IMR-90 (cell line): ENCODE results near the gene SNRPD1. TPM values are rescaled to one million over a fixed set of nuclear protein-coding genes. Genes with fewer than 3 reads are reported as not detected.

Experiments
- ATAC-seq: fragments of 200-7000 bp; cut with Tn5 transposase; 2 replicates; pipeline ENCODE4 v1.9.1; 2020; ENCODE audit warnings: low read depth, mild to moderate bottlenecking, moderate library complexity
- BruUV-seq: library from RNA; stranded (reverse); fragments of 400-500 nt; replicated peaks from 2 replicates; lab custom pipeline; 2021; lab: Mats Ljungman, UMichigan
- CTCF ChIA-PET: fragments of 300-600 bp; formaldehyde crosslinking; extraction: SDS; loops from one replicate; lab custom pipeline; 2021; ENCODE audit warnings: antibody characterized with exemption; lab: Yijun Ruan, JAX
- POLR2A ChIA-PET: fragments of 300-600 bp; sonication (Branson Sonifier 250); formaldehyde crosslinking; loops from one replicate; lab custom pipeline; 2022; ENCODE audit warnings: antibody characterized with exemption; ENCODE audit not compliant: unreplicated experiment; lab: Charles Lee
- DNase-seq: peaks from one replicate; pipeline ENCODE4 v3.0.0; 2013
- H2AFZ ChIP-seq: replicated peaks from 2 replicates; pipeline ENCODE3; 2013; ENCODE audit warnings: low read length, mild to moderate bottlenecking; ENCODE audit not compliant: poor library complexity
- H2AK5ac ChIP-seq: 2 replicates; pipeline ENCODE4 v1.6.1; 2013; ENCODE audit warnings: low read depth, low read length, inconsistent platforms
- H2AK9ac ChIP-seq: replicated peaks from 2 replicates; pipeline ENCODE3; 2013; ENCODE audit warnings: mild to moderate bottlenecking, low read depth, low read length, moderate library complexity; ENCODE audit not compliant: poor library complexity
- H2BK120ac ChIP-seq: 2 replicates; pipeline ENCODE4 v1.6.1; 2013; ENCODE audit warnings: low read depth, low read length, inconsistent platforms
- H2BK15ac ChIP-seq: 3 replicates; pipeline ENCODE4 v1.6.1; 2013; ENCODE audit warnings: low read depth, low read length, inconsistent platforms
- H2BK20ac ChIP-seq: 2 replicates; pipeline ENCODE4 v1.6.1; 2013; ENCODE audit warnings: low read depth, mild to moderate bottlenecking, inconsistent platforms, low read length, moderate library complexity
- H2BK5ac ChIP-seq: 2 replicates; pipeline ENCODE4 v1.6.1; 2013; ENCODE audit warnings: mild to moderate bottlenecking, low read depth, low read length, inconsistent platforms; ENCODE audit not compliant: poor library complexity, severe bottlenecking
- H3K14ac ChIP-seq: replicated peaks from 2 replicates; pipeline ENCODE4 v1.6.1; 2013; ENCODE audit warnings: low read depth, low read length, inconsistent platforms
- H3K18ac ChIP-seq: 2 replicates; pipeline ENCODE4 v1.6.1; 2013; ENCODE audit warnings: low read depth, low read length, control low read depth
- H3K23ac ChIP-seq: 2 replicates; pipeline ENCODE4 v1.6.1; 2013; ENCODE audit warnings: low read depth, low read length, inconsistent platforms
- H3K27ac ChIP-seq: 2 replicates; pipeline ENCODE4 v1.5.1; 2013; ENCODE audit warnings: mild to moderate bottlenecking, control low read depth, low read length; ENCODE audit not compliant: insufficient read depth
- H3K27me3 ChIP-seq: 2 replicates; pipeline ENCODE4 v1.6.1; 2013; ENCODE audit warnings: low read length; ENCODE audit not compliant: control insufficient read depth, insufficient read depth
- H3K36me3 ChIP-seq: 2 replicates; pipeline ENCODE4 v1.6.1; 2013; ENCODE audit warnings: low read length, mixed read lengths; ENCODE audit not compliant: control insufficient read depth, insufficient read depth
- H3K4ac ChIP-seq: 2 replicates; pipeline ENCODE4 v1.6.1; 2013; ENCODE audit warnings: low read depth, low read length, inconsistent platforms
- H3K4me1 ChIP-seq: 2 replicates; pipeline ENCODE4 v1.6.1; 2013; ENCODE audit warnings: low read length, mixed read lengths; ENCODE audit not compliant: control insufficient read depth, insufficient read depth
- H3K4me2 ChIP-seq: 2 replicates; pipeline ENCODE4 v1.6.1; 2013; ENCODE audit warnings: low read depth, mild to moderate bottlenecking, control low read depth, low read length, moderate library complexity
- H3K4me3 ChIP-seq: 2 replicates; pipeline ENCODE4 v1.5.1; 2013; ENCODE audit warnings: low read depth, mild to moderate bottlenecking, control low read depth, low read length, moderate library complexity; ENCODE audit not compliant: insufficient read depth
- H3K56ac ChIP-seq: 2 replicates; pipeline ENCODE4 v1.6.1; 2013; ENCODE audit warnings: low read length, inconsistent platforms; ENCODE audit not compliant: insufficient read depth; ENCODE audit errors: extremely low read depth
- H3K79me1 ChIP-seq, 2 experiments: 2 replicates each; pipeline ENCODE4 v1.6.1; 2013; ENCODE audit warnings: low read length in 2 of 2, inconsistent platforms in 1 of 2, low read depth in 1 of 2
- H3K9ac ChIP-seq: 2 replicates; pipeline ENCODE4 v1.6.1; 2013; ENCODE audit warnings: low read depth, low read length, control low read depth
- H3K9me1 ChIP-seq: 2 replicates; pipeline ENCODE4 v1.6.1; 2013; ENCODE audit warnings: low read length, inconsistent platforms; ENCODE audit not compliant: insufficient read depth
- H3K9me3 ChIP-seq: 2 replicates; pipeline ENCODE4 v1.6.1; 2013; ENCODE audit warnings: low read length; ENCODE audit not compliant: control insufficient read depth, insufficient read depth
- H4K20me1 ChIP-seq: 2 replicates; pipeline ENCODE4 v1.6.1; 2013; ENCODE audit warnings: low read length, inconsistent platforms; ENCODE audit not compliant: insufficient read depth
- H4K5ac ChIP-seq: 2 replicates; pipeline ENCODE4 v1.6.1; 2013; ENCODE audit warnings: mild to moderate bottlenecking, low read depth, low read length, control low read depth
- H4K8ac ChIP-seq, 2 experiments: 2 replicates each; pipeline ENCODE4 v1.6.1; 2013; ENCODE audit warnings: low read depth in 2 of 2, low read length in 2 of 2, control low read depth in 1 of 2, inconsistent platforms in 1 of 2
- H4K91ac ChIP-seq: 2 replicates; pipeline ENCODE4 v1.6.1; 2013; ENCODE audit warnings: low read depth, low read length, inconsistent platforms; ENCODE audit not compliant: insufficient read depth
- BHLHE40 ChIP-seq: fragments of 150-350 bp; IDR thresholded peaks from 2 replicates; pipeline ENCODE4 v1.6.1; 2016; ENCODE audit warnings: mild to moderate bottlenecking, low read depth, low read length
- CEBPB ChIP-seq: IDR thresholded peaks from 2 replicates; pipeline ENCODE4 v1.6.1; 2012; ENCODE audit warnings: low read depth, low read length, improper control_type of control experiment
- CHD1 ChIP-seq: IDR thresholded peaks from 2 replicates; pipeline ENCODE4 v1.6.1; 2012; ENCODE audit warnings: low read depth, low read length, improper control_type of control experiment
- FOS ChIP-seq: fragments of 150-350 bp; IDR thresholded peaks from 2 replicates; pipeline ENCODE4 v1.6.1; 2016; ENCODE audit warnings: low read depth, low read length
- MAFK ChIP-seq: IDR thresholded peaks from 2 replicates; pipeline ENCODE4 v1.6.1; 2012; ENCODE audit warnings: low read depth, low read length, improper control_type of control experiment
- MAZ ChIP-seq: IDR thresholded peaks from 2 replicates; pipeline ENCODE4 v1.6.1; 2012; ENCODE audit warnings: low read depth, mild to moderate bottlenecking, low read length, improper control_type of control experiment, moderate library complexity, borderline replicate concordance
- RAD21 ChIP-seq: IDR thresholded peaks from 2 replicates; pipeline ENCODE4 v1.6.1; 2012; ENCODE audit warnings: low read length, improper control_type of control experiment
- RCOR1 ChIP-seq: IDR thresholded peaks from 2 replicates; pipeline ENCODE4 v1.6.1; 2012; ENCODE audit warnings: mild to moderate bottlenecking, low read length, improper control_type of control experiment; ENCODE audit not compliant: insufficient replicate concordance
- RFX5 ChIP-seq: IDR thresholded peaks from 2 replicates; pipeline ENCODE4 v1.8.0; 2012; ENCODE audit warnings: low read depth, mild to moderate bottlenecking, low read length, moderate library complexity
- SMC3 ChIP-seq: fragments of 150-350 bp; IDR thresholded peaks from 2 replicates; pipeline ENCODE4 v1.6.1; 2016; ENCODE audit warnings: low read depth, mild to moderate bottlenecking, antibody characterized with exemption, low read length, moderate library complexity
- USF2 ChIP-seq: fragments of 150-350 bp; IDR thresholded peaks from 2 replicates; pipeline ENCODE4 v1.6.1; 2017; ENCODE audit warnings: mild to moderate bottlenecking, antibody characterized with exemption, low read length, low read depth
- WGBS, 2 experiments: methylation state at CpG; one replicate each; pipeline versions ENCODE4 v1.1.5 to v1.1.7; 2013; ENCODE audit warnings: missing lambda C conversion rate in 2 of 2; ENCODE audit not compliant: insufficient read length in 1 of 2; ENCODE audit errors: extremely low coverage in 2 of 2; 5-methylcytosine and 5-hydroxymethylcytosine counted together
- dilution Hi-C: fragments of 300-500 bp; cut with HindIII; formaldehyde crosslinking; loops from one replicate; pipeline ENCODE4 v1.14.3; 2018; ENCODE audit warnings: low sequenced_read_pairs; ENCODE audit not compliant: unreplicated experiment
- in situ Hi-C: fragments of 300-500 bp; cut with MboI; formaldehyde crosslinking; loops from 3 replicates; pipeline ENCODE4 v1.14.3; 2019; ENCODE audit warnings: low sequenced_read_pairs, inconsistent platforms, mixed read lengths
- intact Hi-C: fragments of 100-400 bp; cut with micrococcal nuclease; formaldehyde crosslinking; loops from 2 replicates; pipeline ENCODE4 v1.10.0; 2022
- polyA plus RNA-seq, 3 experiments: library from polyadenylated mRNA; depleted of rRNA; stranded (reverse); fragments of >200 nt; gene quantifications; 2 replicates each; pipeline ENCODE4 v1.2.3, GENCODE V29; 2012; ENCODE audit warnings: low replicate concordance in 1 of 3
- total RNA-seq: library from RNA; depleted of rRNA; stranded (reverse); fragments of >200 nt; gene quantifications from 2 replicates; pipeline ENCODE4 v1.2.3, GENCODE V29; 2012
- TF ChIP-seq, protein P1 (sequence below): fragments of 150-350 bp; IDR thresholded peaks from 2 replicates; pipeline ENCODE4 v1.6.1; 2016; ENCODE audit warnings: low read depth, mild to moderate bottlenecking, low read length, moderate library complexity, borderline replicate concordance
- TF ChIP-seq, protein P2 (sequence below): conservative IDR thresholded peaks from 2 replicates; pipeline ENCODE4 v1.5.1; 2012; ENCODE audit warnings: mild to moderate bottlenecking, low read depth, low read length, improper control_type of control experiment

SNRPD1 gene
- total and polyA plus RNA-seq, 2 of the 4 experiments (the other 2 are of a cell fraction), result 6.8 to 19.8 TPM

GRCh38 chr18:21650311-21650710 lies 38.2 kb downstream of the SNRPD1 start:
- Histone ChIP-seq H3K9me1 (no peaks in the 10 kb centered on the region; the same call in 1 of the 2 replicates), H2BK20ac (no peak overlapping the region), H3K27me3 (no peaks in the 10 kb centered on the region), H3K4me2 (no peak overlapping the region), H3K9me3 (no peaks in the 10 kb centered on the region), H3K23ac (no peak overlapping the region), H2BK120ac (no peak overlapping the region), H2AK9ac (no peak overlapping the region), H3K4me3 (no peak overlapping the region), H3K36me3 (no peaks in the 10 kb centered on the region), H2AFZ (no peak overlapping the region), H2AK5ac (no peak overlapping the region), H4K5ac (no peak overlapping the region), H4K91ac (no peak overlapping the region), H3K27ac (no peak overlapping the region), H3K14ac (no peak overlapping the region), H2BK5ac (no peak overlapping the region), H3K4ac (no peak overlapping the region), H2BK15ac (no peak overlapping the region), H4K20me1 (no peaks in the 10 kb centered on the region), H3K56ac (no peak overlapping the region), H3K9ac (no peak overlapping the region), H3K18ac (no peak overlapping the region), H3K79me1 (no peaks in the 10 kb centered on the region), H3K4me1 (no peaks in the 10 kb centered on the region), H4K8ac (no peak overlapping the region)
- DNase-seq (no peak), ATAC-seq (no peak)
- TF ChIP-seq RFX5 (no peak), FOS (no peak), RAD21 (no peak), MAZ (no peak), CEBPB (no peak), BHLHE40 (no peak), SMC3 (no peak), CHD1 (no peak), RCOR1 (no peak), USF2 (no peak), MAFK (no peak)
- TF ChIP-seq, protein P1, sequence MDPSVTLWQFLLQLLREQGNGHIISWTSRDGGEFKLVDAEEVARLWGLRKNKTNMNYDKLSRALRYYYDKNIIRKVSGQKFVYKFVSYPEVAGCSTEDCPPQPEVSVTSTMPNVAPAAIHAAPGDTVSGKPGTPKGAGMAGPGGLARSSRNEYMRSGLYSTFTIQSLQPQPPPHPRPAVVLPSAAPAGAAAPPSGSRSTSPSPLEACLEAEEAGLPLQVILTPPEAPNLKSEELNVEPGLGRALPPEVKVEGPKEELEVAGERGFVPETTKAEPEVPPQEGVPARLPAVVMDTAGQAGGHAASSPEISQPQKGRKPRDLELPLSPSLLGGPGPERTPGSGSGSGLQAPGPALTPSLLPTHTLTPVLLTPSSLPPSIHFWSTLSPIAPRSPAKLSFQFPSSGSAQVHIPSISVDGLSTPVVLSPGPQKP, result no peak
- TF ChIP-seq, protein P2, sequence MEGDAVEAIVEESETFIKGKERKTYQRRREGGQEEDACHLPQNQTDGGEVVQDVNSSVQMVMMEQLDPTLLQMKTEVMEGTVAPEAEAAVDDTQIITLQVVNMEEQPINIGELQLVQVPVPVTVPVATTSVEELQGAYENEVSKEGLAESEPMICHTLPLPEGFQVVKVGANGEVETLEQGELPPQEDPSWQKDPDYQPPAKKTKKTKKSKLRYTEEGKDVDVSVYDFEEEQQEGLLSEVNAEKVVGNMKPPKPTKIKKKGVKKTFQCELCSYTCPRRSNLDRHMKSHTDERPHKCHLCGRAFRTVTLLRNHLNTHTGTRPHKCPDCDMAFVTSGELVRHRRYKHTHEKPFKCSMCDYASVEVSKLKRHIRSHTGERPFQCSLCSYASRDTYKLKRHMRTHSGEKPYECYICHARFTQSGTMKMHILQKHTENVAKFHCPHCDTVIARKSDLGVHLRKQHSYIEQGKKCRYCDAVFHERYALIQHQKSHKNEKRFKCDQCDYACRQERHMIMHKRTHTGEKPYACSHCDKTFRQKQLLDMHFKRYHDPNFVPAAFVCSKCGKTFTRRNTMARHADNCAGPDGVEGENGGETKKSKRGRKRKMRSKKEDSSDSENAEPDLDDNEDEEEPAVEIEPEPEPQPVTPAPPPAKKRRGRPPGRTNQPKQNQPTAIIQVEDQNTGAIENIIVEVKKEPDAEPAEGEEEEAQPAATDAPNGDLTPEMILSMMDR, result no peak
- intact Hi-C loops (no loop called here), dilution Hi-C loops (no loop called here), in situ Hi-C loops (no loop called here)
- BruUV-seq, result no TSS peak
- ChIA-PET CTCF (no interaction called here), POLR2A (no interaction called here)
- no CpG with 5 or more reads among the region's 1 CpG for WGBS, 2 experiments
